HG03460 (cell line): ENCODE results near the gene SUFU.

Experiments
- ATAC-seq: cut with Tn5 transposase; IDR thresholded peaks from one replicate; pipeline ENCODE4 v1.9.1; 2021; ENCODE audit not compliant: unreplicated experiment

Gene SUFU

GRCh38 chr10:102546606-102547320 is 43.0 kb downstream of the SUFU start:
- no peak for ATAC-seq

GRCh38 chr10:102549549-102549948 is 45.8 kb downstream of the SUFU start:
- ATAC-seq: no peak

- no peak for ATAC-seq
These were observed 47.0 kb downstream of the SUFU start for GRCh38 chr10:102550636-102551210.

GRCh38 chr10:102552533-102552932 is 48.8 kb downstream of the SUFU start:
- no peak for ATAC-seq

- ATAC-seq: no peak
These were observed 50.0 kb downstream of the SUFU start for GRCh38 chr10:102553771-102554170.

GRCh38 chr10:102554531-102554930 is 50.8 kb downstream of the SUFU start:
- no peak for ATAC-seq

GRCh38 chr10:102555781-102556328 is 52.1 kb downstream of the SUFU start:
- ATAC-seq: no peak

GRCh38 chr10:102557569-102557968 is 53.8 kb downstream of the SUFU start:
- no peak for ATAC-seq

GRCh38 chr10:102559764-102560163 is 56.0 kb downstream of the SUFU start:
- no peak for ATAC-seq

- ATAC-seq: no peak
These were observed 60.5 kb downstream of the SUFU start for GRCh38 chr10:102564209-102564834.

- no peak for ATAC-seq
These were observed 62.0 kb downstream of the SUFU start for GRCh38 chr10:102565793-102566192.

- no peak for ATAC-seq
These were observed 75.0 kb downstream of the SUFU start for GRCh38 chr10:102578782-102579181.

- ATAC-seq: no peak
These were observed 75.6 kb downstream of the SUFU start for GRCh38 chr10:102579328-102579727.

- no peak for ATAC-seq
These were observed 76.5 kb downstream of the SUFU start for GRCh38 chr10:102580230-102580629.

GRCh38 chr10:102581401-102581800 is 77.6 kb downstream of the SUFU start:
- ATAC-seq: no peak

GRCh38 chr10:102581981-102582580 is 78.3 kb downstream of the SUFU start:
- ATAC-seq: no peak

GRCh38 chr10:102583435-102584417 is 80.0 kb downstream of the SUFU start:
- ATAC-seq: peak; percentile 71

- ATAC-seq: no peak
These were observed 81.3 kb downstream of the SUFU start for GRCh38 chr10:102585026-102585425.

- no peak for ATAC-seq
These were observed 83.1 kb downstream of the SUFU start for GRCh38 chr10:102586858-102587257.

GRCh38 chr10:102588875-102589274 is 85.1 kb downstream of the SUFU start:
- ATAC-seq: no peak
